ENCODE measurements around the gene LIFR.

LIFR gene

DNA sequence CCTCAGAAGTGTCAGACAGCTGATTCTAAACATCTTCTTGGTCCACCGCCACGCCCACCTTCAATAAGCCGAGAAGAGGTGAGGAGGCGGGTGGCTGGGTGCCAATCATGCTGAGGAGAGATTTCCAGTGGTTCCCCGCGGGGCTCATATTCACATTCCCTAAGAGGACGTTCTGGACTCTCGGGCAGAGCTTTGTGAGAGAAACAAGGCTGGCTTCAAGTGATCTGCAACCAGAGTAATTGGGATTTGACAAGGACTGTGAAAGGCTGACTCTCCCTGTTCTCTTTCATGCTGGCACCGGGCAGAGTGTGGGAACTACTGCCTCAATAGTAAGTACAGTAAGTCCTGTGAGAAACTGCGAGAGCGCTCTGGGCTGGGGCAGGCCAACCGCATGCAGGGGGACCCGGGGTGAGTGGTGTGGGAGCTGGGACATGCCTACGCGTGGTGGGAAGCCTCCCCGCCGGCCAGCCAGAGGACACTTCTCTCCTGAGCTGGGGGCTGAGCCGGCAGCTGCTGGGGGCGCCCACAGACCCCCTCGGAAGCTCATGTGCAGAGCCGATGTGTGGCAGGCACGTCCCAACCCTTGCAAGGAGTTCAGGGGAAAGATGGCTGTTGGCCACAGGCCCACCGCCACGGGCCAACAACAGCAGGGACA is 110.9 kb downstream of the LIFR start:
- H3K9me3 ChIP-seq (ENCODE audit: low read length): no peaks in the 10 kb centered on the region
- H3K36me3 ChIP-seq (ENCODE audit: insufficient read depth, low read length): no peaks in the 10 kb centered on the region
- H3K4me1 ChIP-seq (ENCODE audit: insufficient read depth, low read length): no peaks in the 10 kb centered on the region
- no peak overlapping the region for H3K4me3 ChIP-seq (ENCODE audit: low read length)
- no peak overlapping the region for H2AFZ ChIP-seq (ENCODE audit: low read depth, low read length)
- H3K27me3 ChIP-seq (ENCODE audit: insufficient read depth, low read length): no peaks in the 10 kb centered on the region

DNA sequence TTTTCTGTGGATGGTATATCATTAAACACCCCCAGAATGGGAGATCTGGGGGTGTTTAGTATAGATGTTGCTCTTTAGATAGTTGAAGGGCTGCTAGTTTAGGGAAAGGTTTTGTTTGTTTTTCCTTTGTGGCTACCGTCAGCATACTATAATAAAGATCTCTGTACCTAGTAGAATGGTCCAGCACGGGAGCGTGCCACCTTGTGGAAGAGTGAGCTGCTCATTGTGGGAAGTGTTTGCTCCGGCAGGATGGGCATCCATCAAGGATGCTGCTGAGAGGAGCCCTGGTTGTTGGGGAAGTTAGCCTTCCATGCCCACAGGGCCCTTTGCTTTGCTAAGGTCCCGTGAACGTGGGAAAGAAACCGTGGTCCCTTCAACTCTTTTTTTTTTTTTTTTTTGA is 113.1 kb downstream of the LIFR start:
- no peaks in the 10 kb centered on the region for H3K27me3 ChIP-seq (ENCODE audit: insufficient read depth, low read length)
- H3K4me1 ChIP-seq (ENCODE audit: insufficient read depth, low read length): no peaks in the 10 kb centered on the region
- H3K4me3 ChIP-seq (ENCODE audit: low read length): no peak overlapping the region
- no peak overlapping the region for H2AFZ ChIP-seq (ENCODE audit: low read depth, low read length)
- H3K36me3 ChIP-seq (ENCODE audit: insufficient read depth, low read length): no peaks in the 10 kb centered on the region
- H3K9me3 ChIP-seq (ENCODE audit: low read length): no peaks in the 10 kb centered on the region

DNA sequence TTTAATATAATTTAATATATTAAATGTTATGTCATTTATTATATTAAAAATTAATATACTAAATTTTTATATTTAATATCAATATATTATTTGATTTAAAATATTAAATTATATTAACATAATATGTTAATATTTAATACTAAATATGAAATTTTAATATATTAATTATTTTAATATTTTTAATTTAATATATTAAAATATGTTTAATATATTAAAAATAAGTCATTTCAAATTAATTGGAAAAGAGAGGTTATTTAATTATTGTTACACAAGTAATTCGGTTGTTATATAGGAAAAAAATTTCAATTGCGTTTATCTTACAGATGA is 114.2 kb downstream of the LIFR start:
- Histone ChIP-seq H3K27me3 (ENCODE audit: insufficient read depth, low read length) (no peaks in the 10 kb centered on the region), H3K9me3 (ENCODE audit: low read length) (no peaks in the 10 kb centered on the region), H3K36me3 (ENCODE audit: insufficient read depth, low read length) (no peaks in the 10 kb centered on the region), H3K4me3 (ENCODE audit: low read length) (no peak overlapping the region), H3K4me1 (ENCODE audit: insufficient read depth, low read length) (no peaks in the 10 kb centered on the region), H2AFZ (ENCODE audit: low read depth, low read length) (no peak overlapping the region)

DNA sequence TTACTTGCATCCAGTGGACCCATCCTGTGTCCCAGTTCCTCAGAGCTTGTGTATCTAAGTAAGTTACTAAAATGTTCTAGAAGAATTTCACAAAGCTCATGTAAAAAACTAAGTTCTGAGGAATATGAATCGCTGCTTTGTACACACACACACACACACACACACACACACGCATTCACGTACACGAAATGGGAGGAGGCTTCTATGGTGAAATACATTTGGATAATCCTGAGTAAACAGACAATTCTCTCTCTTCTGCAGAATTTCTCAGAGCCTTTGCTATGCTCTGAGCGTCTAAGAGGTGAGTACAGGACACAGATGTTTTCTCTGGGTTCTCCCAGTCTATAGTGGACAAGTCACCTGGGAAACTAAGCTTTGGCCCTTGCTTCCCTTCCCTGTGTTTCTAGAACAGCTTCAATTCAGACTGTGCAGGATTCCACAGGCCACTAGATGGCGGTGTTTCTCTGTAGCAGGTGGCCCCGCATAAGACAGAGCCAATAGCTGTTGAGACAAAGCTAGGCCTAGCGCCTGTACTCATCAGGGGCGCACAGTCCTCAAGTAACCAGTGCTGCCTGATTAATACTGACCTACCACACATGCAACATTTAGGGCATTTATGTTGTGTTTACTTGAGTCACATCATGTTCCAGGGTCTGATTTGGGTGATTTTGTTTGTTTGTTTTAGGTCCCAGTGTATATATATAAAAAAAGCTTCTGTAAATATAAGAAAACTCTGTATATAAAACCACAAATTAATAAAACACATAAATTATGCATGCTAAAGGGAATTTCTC is 114.8 kb downstream of the LIFR start:
- Histone ChIP-seq H3K4me1 (ENCODE audit: insufficient read depth, low read length) (no peaks in the 10 kb centered on the region), H3K9me3 (ENCODE audit: low read length) (no peaks in the 10 kb centered on the region), H3K36me3 (ENCODE audit: insufficient read depth, low read length) (no peaks in the 10 kb centered on the region), H2AFZ (ENCODE audit: low read depth, low read length) (no peak overlapping the region), H3K4me3 (ENCODE audit: low read length) (no peak overlapping the region), H3K27me3 (ENCODE audit: insufficient read depth, low read length) (no peaks in the 10 kb centered on the region)

DNA sequence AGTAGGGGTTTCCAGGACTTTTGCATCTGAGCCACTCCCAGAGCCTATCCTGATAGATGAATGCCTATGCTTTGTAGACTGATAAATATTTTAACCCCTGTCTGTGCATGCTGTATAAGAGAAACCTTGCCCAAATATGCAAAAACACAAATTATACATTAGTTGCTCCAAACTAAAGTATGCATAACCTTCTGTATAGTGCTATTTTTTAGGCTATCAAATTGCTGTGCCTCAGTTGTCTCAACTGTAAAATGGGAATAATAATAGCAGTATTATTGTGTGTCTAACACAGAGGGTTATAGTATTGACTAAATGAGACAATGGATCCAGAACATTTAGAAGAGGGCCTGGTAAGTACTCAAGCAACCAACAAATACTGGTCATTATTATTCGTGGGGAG is 117.7 kb downstream of the LIFR start:
- Histone ChIP-seq H3K27me3 (ENCODE audit: insufficient read depth, low read length) (no peaks in the 10 kb centered on the region), H3K4me3 (ENCODE audit: low read length) (no peak overlapping the region), H2AFZ (ENCODE audit: low read depth, low read length) (no peak overlapping the region), H3K9me3 (ENCODE audit: low read length) (no peaks in the 10 kb centered on the region), H3K4me1 (ENCODE audit: insufficient read depth, low read length) (peaks cover 3% of the 10 kb centered on the region), H3K36me3 (ENCODE audit: insufficient read depth, low read length) (no peaks in the 10 kb centered on the region)

DNA sequence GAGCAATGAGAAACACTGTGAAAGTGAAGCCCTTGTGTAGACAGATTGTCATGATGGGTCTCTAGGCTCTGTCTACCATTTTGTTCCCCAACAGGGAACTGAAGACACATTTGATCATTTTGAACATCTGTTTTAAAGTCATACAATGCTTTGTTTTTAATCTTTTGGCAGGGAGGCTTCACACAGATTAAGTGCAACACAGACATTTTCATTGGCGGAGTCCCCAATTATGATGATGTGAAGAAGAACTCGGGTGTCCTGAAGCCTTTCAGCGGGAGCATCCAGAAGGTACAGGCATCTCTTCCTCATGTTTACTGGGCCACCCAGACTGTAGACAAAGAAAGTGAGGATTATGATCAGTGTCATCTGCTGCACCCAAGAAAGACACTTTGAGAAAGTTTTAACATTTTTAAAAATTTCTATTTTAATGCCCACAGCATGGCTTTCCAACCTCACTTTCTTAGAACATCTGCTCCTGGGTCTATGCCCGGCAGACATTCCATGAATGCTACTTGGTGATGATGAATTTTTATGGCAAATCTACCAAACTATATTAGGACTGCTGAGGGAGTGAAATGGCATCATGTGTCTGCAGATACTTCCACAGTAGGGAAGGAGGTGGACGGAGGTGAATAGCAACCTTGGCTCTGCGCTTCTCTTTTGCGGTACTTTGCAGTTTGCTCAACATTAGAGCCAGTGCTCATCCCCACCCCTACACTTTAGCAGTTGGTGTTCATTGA is 121.3 kb downstream of the LIFR start:
- Histone ChIP-seq H2AFZ (ENCODE audit: low read depth, low read length) (no peak overlapping the region), H3K9me3 (ENCODE audit: low read length) (no peaks in the 10 kb centered on the region), H3K4me3 (ENCODE audit: low read length) (no peak overlapping the region), H3K27me3 (ENCODE audit: insufficient read depth, low read length) (no peaks in the 10 kb centered on the region), H3K4me1 (ENCODE audit: insufficient read depth, low read length) (peaks cover 11% of the 10 kb centered on the region), H3K36me3 (ENCODE audit: insufficient read depth, low read length) (no peaks in the 10 kb centered on the region)

DNA sequence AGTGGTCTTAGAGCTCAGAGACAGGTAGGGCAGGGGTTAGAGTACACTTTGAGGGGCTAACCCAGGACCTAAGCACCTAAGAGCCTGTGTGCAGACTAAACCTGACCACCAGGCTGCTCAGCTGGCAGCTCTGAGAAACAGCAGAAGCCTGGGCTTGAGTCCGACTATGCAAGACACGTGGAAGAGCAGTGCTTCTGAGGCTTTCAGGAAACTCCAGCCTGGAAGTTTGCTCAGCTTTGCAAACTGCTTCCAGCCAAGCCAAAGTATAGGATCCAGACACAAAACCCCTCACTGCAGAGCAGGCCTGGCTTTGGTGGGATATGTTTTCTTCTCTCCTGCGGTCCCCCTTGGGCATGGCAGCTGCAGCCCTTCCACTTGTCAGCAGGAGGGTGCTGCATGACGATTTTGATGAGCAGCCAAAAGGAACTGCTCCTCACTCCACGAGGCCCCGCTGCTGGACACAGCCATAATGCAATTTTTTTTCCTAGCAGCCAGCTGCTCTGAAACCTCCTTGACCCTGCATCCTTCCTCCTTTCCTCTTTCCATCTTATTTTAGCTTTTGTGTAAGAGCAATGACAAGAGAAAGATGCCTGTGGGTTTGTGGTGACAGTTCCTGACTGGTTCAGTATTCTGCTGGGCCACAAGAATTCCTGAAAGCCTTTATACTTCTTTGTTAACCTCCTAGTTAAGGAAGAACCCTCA is 123.1 kb downstream of the LIFR start:
- no peaks in the 10 kb centered on the region for H3K9me3 ChIP-seq (ENCODE audit: low read length)
- peak overlapping the region; percentile 33 for H2AFZ ChIP-seq (ENCODE audit: low read depth, low read length)
- H3K4me1 ChIP-seq (ENCODE audit: insufficient read depth, low read length): peaks cover 11% of the 10 kb centered on the region
- no peak overlapping the region for H3K4me3 ChIP-seq (ENCODE audit: low read length)
- no peaks in the 10 kb centered on the region for H3K36me3 ChIP-seq (ENCODE audit: insufficient read depth, low read length)
- no peaks in the 10 kb centered on the region for H3K27me3 ChIP-seq (ENCODE audit: insufficient read depth, low read length)

DNA sequence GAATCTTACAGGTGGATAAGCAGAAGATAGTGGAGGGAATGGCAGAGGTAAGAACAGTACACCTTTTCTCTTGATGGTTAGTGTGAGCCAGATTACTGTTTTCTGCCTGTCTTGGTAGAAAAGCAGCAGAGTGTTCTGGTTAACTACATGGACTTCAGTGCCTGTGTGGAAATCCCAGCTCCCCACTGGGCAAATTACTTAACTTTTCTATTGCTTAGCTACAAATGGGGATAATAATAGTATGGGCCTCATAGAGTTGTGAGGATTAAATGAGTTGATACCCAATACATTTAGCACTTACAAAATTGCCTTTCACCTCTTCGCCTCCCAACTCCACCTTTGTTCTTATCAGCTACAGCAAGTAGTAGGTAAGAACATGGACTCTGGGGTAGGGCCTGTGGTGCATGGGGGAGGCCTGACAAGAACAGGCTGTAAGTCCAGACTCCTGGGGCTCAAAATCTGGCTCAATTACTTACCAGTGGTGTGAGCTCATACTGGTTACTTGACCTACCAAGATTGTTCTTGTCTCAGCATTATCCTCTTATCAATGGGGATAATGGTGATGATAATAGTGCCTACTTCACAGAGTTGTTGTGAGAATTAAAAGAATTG is 125.1 kb downstream of the LIFR start:
- Histone ChIP-seq H3K9me3 (ENCODE audit: low read length) (no peaks in the 10 kb centered on the region), H3K27me3 (ENCODE audit: insufficient read depth, low read length) (no peaks in the 10 kb centered on the region), H3K4me1 (ENCODE audit: insufficient read depth, low read length) (peaks cover 11% of the 10 kb centered on the region), H2AFZ (ENCODE audit: low read depth, low read length) (no peak overlapping the region), H3K4me3 (ENCODE audit: low read length) (no peak overlapping the region), H3K36me3 (ENCODE audit: insufficient read depth, low read length) (no peaks in the 10 kb centered on the region)

DNA sequence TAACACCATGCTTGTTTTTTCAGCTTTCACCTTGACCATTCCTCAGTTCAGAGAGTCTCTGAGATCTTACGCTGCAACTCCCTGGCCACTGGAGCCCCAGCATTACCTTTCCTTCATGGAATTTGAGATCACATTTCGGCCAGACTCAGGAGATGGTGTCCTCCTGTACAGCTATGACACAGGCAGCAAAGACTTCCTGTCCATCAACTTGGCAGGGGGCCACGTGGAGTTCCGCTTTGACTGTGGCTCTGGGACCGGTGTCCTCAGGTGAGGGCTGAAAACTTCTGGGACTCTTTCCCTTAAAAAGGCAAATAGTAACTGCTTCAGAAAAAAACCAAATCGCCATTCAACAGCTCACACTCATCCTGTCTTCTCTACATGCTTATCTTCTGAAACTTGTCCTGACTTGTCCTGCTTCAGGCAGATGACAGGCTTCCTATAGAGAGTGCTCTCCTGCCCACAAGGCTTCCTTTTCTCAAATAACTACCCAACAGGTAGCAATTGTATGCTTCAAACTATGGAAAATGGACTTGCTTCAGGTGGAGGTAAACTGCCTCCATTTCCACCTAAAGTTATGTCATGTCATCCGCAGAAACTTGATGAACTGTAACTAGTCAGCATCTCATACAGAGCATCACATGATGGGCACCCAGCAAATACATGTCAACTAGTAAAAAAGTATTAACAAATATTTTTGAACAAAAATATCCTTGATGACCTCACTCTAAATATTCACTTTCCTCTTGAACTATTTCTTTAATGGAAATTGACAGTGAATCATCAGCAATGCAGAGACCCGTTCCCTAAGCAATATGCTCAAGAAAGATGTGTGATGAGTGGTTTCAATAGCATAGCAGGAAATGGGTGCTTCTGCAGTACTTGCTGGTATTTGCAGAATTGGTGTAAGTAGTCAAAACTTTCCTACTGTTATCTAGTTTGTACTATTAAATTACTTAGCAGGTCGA is 129.2 kb downstream of the LIFR start:
- no peaks in the 10 kb centered on the region for H3K36me3 ChIP-seq (ENCODE audit: insufficient read depth, low read length)
- H3K9me3 ChIP-seq (ENCODE audit: low read length): no peaks in the 10 kb centered on the region
- H3K27me3 ChIP-seq (ENCODE audit: insufficient read depth, low read length): no peaks in the 10 kb centered on the region
- H2AFZ ChIP-seq (ENCODE audit: low read depth, low read length): no peak overlapping the region
- H3K4me3 ChIP-seq (ENCODE audit: low read length): no peak overlapping the region
- peaks cover 5% of the 10 kb centered on the region for H3K4me1 ChIP-seq (ENCODE audit: insufficient read depth, low read length)

DNA sequence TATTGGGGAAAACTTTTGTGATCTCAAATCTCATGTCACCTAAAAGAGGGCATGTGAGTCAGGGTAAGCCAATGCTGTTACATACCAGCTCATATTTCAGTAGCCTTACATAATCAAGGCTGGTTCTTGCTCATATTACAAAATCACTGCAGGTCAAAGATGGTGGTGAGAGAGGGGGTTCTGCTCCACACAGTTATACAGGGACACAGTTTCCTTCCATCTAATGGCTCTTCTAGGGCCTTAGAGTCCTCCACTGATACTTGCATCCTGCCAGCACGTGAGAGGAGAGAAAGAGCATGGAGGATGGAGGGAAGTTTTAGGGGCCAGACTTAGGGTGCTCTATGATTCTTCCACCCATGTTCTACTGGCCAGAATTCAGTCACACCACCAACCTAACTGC is 130.0 kb downstream of the LIFR start:
- Histone ChIP-seq H3K36me3 (ENCODE audit: insufficient read depth, low read length) (no peaks in the 10 kb centered on the region), H3K27me3 (ENCODE audit: insufficient read depth, low read length) (no peaks in the 10 kb centered on the region), H3K9me3 (ENCODE audit: low read length) (no peaks in the 10 kb centered on the region), H2AFZ (ENCODE audit: low read depth, low read length) (no peak overlapping the region), H3K4me3 (ENCODE audit: low read length) (no peak overlapping the region), H3K4me1 (ENCODE audit: insufficient read depth, low read length) (peaks cover 5% of the 10 kb centered on the region)

All from neuron (in vitro differentiated cells).